Measurements from ENCODE around the gene NBPF1.
"Not testable (repeated sequence)": the region's sequence is repeated elsewhere in the genome, so short reads cannot be mapped to it uniquely, and the experiment has no call there.

The NBPF1 gene

GRCh38 chr1:16641159-16641975 is 28.0 kb upstream of the NBPF1 start:
- not testable (repeated sequence) for DNase-seq (ENCODE audit: low read depth)

GRCh38 chr1:16639091-16640031 is 26.0 kb upstream of the NBPF1 start:
- not testable (repeated sequence) for DNase-seq (ENCODE audit: low read depth)

DNA sequence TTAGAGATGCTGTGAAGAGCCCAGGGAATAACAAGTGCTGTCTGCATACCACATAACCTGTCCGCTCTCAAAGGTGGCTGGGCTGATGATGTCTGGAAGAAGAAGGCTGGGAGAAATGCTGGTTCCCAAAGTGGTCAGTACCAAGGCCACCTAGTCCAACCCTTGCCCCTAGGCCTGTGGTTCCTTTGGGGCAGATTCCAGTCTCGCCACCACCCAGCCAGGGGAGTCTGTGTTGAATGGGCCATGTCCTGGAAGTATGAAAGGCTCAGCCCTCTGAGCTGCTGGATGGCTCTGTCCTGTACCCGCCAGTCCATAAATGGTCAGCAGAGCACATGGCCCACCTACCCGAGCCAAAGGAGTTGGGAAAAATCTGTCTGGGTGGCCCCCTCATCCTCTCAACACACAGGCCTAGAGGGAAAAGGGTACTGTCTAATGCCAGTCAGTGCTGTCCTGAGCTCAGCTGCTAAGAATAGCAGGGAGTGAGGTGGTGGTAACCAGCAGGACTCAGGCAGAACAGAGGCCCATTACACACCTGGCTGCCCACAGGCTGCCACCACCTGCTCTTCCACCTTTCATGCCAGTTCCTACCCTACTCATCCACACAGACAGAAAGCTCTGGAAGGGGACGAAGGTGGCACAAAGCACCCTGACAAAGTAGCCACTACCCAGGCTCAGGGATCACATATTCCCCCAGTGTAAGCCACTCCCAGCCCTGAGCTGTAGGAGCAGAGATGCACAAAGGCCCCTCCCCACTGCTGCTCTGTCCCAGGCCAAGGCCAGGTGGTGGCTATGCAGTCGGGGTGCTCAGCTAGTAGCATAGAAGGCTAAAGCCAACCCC is 24.8 kb upstream of the NBPF1 start:
- DNase-seq (ENCODE audit: low read depth): not testable (repeated sequence)

- not testable (repeated sequence) for DNase-seq (ENCODE audit: low read depth)
These were observed 23.3 kb upstream of the NBPF1 start for GRCh38 chr1:16636551-16637195.

DNA sequence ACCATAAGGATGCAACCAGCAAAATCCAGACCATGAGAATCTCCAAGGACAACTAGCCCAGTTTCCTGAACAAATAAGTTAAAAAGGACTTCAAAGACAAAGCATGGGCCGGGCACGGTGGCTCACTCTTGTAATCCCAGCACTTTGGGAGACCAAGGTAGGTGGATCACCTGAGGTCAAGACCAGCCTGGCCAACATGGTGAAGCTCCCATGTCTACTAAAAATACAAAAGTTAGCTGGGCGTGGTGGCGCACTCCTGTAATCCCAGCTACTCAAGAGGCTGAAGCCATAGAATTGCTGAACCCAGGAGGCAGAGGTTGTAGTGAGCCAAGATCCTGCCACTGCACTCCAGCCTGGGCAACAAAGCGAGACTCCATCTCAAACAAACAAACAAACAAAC is 22.6 kb upstream of the NBPF1 start:
- not testable (repeated sequence) for DNase-seq (ENCODE audit: low read depth)

DNA sequence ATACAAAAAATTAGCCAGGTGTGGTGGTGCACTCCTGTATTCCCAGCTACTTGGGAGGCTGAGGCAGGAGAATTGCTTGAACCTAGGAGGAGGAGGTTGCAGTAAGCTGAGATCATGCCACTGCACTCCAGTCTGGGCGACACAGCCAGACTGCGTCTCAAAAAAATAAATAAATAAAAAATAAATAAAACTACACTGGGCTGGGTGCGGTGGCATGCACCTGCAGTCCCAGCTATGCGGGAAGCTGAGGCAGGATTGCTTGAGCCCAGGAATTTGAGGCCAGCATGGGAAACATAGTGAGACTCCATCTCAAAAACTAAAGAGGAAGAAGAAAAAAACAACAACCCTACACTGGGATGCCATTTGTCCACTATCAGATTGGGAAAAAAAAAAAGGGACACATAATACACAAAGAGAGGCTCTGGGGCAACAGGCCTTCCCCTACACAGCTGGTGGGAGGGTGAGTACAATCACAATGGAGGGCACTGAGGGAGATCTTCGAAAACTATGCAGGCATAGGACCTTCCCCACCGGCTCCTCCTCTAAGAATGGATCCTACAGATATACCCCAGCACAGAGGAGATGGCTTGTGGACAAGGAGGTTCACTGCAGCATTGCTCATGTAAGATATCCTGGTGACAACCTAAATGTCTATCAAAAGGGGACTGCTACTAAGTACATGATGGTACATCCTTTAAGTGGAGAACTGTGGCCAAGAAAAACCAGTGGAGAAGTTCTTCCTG is 20.3 kb upstream of the NBPF1 start:
- not testable (repeated sequence) for DNase-seq (ENCODE audit: low read depth)

DNA sequence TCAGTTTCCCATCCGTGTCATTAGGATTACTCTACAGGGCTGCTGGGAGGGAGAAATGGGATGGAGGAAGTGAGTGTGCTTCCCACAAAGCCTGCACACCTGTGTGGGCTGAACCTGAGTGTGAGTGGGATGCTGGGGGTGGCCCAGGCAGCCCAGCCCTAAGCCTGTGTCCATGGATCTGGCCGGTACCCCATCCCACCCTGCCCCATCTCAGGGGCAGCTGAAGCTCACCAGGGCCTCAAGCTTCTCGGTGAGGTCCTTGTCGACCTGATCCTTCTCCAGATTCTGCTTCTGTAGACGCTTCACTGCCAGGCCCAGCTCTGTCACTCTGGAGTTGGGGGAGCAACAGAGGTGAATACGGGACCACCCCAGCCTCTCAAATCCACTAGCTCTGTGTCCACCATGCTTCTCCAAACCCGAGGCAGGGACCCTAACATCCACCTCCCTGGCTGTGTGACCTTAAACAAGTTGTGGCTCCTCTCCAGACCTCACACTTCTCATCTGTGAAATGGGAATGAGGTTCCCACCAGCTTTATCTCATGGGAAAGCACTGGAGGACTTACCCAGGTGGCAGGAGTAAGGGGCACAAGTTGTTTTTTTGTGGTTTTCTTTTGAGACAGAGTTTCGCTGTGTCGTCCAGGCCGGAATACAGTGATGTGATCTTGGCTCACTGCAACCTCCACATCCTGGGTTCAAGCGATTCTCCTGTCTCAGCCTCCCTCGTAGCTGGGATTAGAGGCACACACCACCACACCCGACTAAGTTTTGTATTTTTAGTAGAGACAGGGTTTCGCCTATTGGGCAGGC is 18.9 kb upstream of the NBPF1 start:
- DNase-seq (ENCODE audit: low read depth): not testable (repeated sequence)

DNA sequence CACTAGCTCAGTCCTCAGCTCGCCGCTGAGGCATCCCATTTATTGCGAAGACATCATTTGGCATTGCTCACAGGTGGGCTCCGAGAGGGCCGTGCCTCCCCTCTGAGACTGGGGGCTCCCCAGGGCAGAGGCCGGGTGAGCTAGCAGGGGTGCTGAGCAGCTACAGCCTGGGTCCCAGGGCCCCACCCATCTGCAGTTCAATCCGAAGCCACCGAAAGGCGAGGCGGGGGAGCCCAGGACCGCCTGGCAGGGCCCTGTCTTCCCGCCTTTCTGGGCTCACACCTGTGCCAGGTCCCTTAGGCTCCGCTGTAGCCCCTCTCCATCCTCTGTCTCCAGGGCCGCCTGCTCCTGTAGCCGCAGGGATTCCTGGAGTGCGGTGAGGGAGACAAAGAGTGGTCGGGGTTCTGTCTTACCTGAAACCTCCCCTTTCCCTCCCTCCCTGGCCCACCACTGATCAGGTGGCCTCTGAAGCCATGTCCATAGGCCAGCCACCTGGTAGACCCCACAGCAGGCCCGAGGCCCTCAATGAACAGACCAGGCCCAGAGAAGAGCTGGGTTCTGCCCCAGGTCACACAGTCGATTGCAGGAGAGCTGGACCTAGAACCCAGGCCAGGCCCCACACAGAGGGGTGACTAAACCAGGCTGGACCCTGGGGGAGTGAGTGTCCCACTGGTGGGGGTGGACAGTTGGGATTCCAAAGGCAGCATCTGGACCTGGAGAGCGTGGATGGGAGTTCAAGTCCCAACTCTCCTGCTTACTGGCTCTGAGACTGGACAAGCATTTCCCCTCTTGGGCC is 18.1 kb upstream of the NBPF1 start:
- DNase-seq (ENCODE audit: low read depth): no peak

- DNase-seq (ENCODE audit: low read depth): no peak
These were observed 17.4 kb upstream of the NBPF1 start for GRCh38 chr1:16630661-16631247.

- DNase-seq (ENCODE audit: low read depth): not testable (repeated sequence)
These were observed 16.7 kb upstream of the NBPF1 start for GRCh38 chr1:16629916-16630530.

- DNase-seq (ENCODE audit: low read depth): no peak
These were observed 15.2 kb upstream of the NBPF1 start for GRCh38 chr1:16628361-16629111.

DNA sequence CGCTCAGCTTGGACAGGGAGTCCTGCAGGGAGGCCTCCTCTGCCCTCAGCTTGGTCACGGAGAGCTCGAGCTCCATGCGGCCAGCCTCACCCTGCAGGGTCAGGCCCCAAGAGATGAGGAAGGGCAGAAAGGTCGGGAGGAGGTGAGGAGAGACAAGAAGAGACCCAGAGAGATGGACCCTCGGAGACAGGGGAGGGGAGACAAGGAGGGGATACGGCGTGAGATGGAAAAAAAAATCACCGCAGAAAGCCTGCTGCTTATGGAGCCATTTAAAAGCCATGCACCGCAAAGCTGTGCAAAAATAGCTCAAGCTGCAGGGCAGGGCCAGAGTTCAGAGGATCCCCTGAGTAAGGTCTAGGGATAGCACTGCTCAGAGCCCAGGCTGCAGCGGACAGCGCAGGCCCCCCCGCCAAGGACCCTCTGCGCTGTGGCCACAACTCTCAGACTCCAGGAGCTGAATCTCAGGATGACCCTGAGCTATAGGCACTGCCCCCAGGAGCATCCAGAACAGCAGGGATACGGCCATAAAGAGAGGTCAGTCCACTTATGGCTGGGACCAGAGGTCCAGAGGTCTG is 13.1 kb upstream of the NBPF1 start:
- not testable (repeated sequence) for DNase-seq (ENCODE audit: low read depth)

DNA sequence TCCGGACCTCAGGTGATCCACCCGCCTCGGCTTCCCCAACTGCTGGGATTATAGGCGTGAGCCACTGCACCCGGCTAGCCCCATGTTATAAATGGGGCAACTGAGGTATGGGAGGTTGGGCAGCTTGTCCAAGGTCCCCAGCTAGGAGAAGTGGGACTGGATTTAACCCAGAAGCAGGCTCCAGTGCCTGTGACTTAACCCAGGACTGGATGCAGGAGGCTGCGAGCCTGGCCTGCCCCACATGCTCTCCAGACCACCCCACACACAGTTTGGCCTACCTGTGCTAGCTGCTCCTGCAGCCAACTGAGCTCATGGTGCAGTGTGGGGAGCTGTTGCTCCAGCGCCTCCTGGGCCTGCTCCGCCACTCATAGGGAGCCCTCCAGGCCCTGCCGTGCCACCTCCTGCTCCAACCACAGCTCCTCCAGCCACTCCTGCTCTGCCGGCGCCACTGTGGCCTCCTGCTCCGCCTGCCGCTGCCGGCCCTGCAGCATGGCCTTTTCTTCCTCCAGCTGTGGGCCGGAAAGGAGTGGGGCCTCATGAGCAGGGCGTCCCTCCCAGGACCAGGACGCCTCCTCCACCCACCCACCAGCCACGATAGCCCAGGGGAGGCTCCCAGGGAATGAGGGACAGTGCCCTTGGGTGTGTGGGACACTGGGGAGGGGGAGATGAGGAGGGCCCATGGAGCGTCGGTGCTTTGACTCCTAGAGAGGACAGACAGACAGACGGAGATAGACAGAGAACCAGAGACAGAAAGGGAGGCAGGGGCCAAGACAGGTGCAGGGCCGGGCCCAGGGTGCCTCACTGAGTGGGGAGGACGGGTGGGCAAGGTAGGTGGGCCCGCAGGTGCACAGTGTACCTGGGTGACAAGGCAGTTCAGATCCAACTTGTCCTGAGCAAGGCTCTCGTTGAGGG is 12.4 kb upstream of the NBPF1 start:
- DNase-seq (ENCODE audit: low read depth): no peak

GRCh38 chr1:16623812-16624719 is 10.7 kb upstream of the NBPF1 start:
- not testable (repeated sequence) for DNase-seq (ENCODE audit: low read depth)

- DNase-seq (ENCODE audit: low read depth): not testable (repeated sequence)
These were observed 10.0 kb upstream of the NBPF1 start for GRCh38 chr1:16623337-16623736.

All from activated T-helper 9 cell treated with anti-CD3 and anti-CD28 coated beads, Interleukin-2, amount 50 U/mL, for 16 hours (primary cell).